Muscle of leg (tissue), 16 donors: ENCODE measurements around the gene WIPF2. TPM values are rescaled to one million over a fixed set of nuclear protein-coding genes. Genes with fewer than 3 reads are reported as not detected.
A peak's percentile ranks its signal among the peaks of the same experiment; 100 is the strongest.

Source experiments
- DNase-seq: peaks from one replicate; pipeline ENCODE4 v3.0.0; 2013
- H3K27ac ChIP-seq: one replicate; pipeline ENCODE4 v1.5.1; 2013; ENCODE audit warnings: mild to moderate bottlenecking, low read length, control low read depth
- H3K27me3 ChIP-seq: one replicate; pipeline ENCODE4 v1.6.1; 2013; ENCODE audit warnings: low read length; ENCODE audit not compliant: control insufficient read depth, insufficient read depth
- H3K36me3 ChIP-seq: one replicate; pipeline ENCODE4 v1.6.1; 2013; ENCODE audit warnings: low read length; ENCODE audit not compliant: control insufficient read depth, insufficient read depth
- H3K4me1 ChIP-seq: one replicate; pipeline ENCODE4 v1.6.1; 2013; ENCODE audit warnings: low read length; ENCODE audit not compliant: control insufficient read depth, insufficient read depth
- H3K4me3 ChIP-seq: one replicate; pipeline ENCODE4 v1.5.1; 2013; ENCODE audit warnings: low read length, control low read depth
- H3K9me3 ChIP-seq: replicated peaks from 2 replicates; pipeline ENCODE4 v1.6.1; 2013; ENCODE audit warnings: low read depth, low read length; ENCODE audit not compliant: control insufficient read depth
- WGBS: methylation state at CpG from one replicate; pipeline ENCODE4 v1.1.5; 2013; ENCODE audit warnings: missing lambda C conversion rate; ENCODE audit not compliant: insufficient coverage; 5-methylcytosine and 5-hydroxymethylcytosine counted together
- long read RNA-seq, 11 donors: transcript quantifications; one replicate each; lab custom pipeline, GENCODE V29; 2026
- polyA plus RNA-seq, 8 donors: library from polyadenylated mRNA; unstranded; fragments of 120-200 nt; gene quantifications; one replicate each; pipeline versions ENCODE4 v1.2.1 to v1.2.3, GENCODE V29; 2013; ENCODE audit warnings: inconsistent platforms in 1 of 8, low replicate concordance in 1 of 8; ENCODE audit not compliant: insufficient read length in 8 of 8, insufficient read depth in 1 of 8
- total RNA-seq: library from RNA; stranded (reverse); fragments of 120-200 nt; gene quantifications from one replicate; pipeline ENCODE4 v1.2.4, GENCODE V29; 2013

WIPF2 gene, protein sequence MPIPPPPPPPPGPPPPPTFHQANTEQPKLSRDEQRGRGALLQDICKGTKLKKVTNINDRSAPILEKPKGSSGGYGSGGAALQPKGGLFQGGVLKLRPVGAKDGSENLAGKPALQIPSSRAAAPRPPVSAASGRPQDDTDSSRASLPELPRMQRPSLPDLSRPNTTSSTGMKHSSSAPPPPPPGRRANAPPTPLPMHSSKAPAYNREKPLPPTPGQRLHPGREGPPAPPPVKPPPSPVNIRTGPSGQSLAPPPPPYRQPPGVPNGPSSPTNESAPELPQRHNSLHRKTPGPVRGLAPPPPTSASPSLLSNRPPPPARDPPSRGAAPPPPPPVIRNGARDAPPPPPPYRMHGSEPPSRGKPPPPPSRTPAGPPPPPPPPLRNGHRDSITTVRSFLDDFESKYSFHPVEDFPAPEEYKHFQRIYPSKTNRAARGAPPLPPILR
- 4.6 TPM for total RNA-seq
- polyA plus RNA-seq, result 10 to 100 TPM; 11.0 to 18.0 (median 14.6) TPM
- long read RNA-seq, donor 1, result 0 reads
- long read RNA-seq, donor 2, result 0 reads
- long read RNA-seq, donor 3, full-length matches to known transcripts, result 3 of 3 reads
- long read RNA-seq, donor 3, partial matches to known transcripts, result 0 of 3 reads
- long read RNA-seq, donor 3, other reads (novel, unspliced or antisense), result 0 of 3 reads
- long read RNA-seq, donor 4, partial matches to known transcripts, result 0 of 2 reads
- long read RNA-seq, donor 4, other reads (novel, unspliced or antisense), result 0 of 2 reads
- long read RNA-seq, donor 5, full-length matches to known transcripts, result 7 of 15 reads
- long read RNA-seq, donor 5, partial matches to known transcripts, result 8 of 15 reads
- long read RNA-seq, donor 5, other reads (novel, unspliced or antisense), result 0 of 15 reads
- long read RNA-seq, donor 6, full-length matches to known transcripts, result 4 of 4 reads
- long read RNA-seq, donor 6, partial matches to known transcripts, result 0 of 4 reads
- long read RNA-seq, donor 6, other reads (novel, unspliced or antisense), result 0 of 4 reads
- long read RNA-seq, donor 7, full-length matches to known transcripts, result 4 of 4 reads
- long read RNA-seq, donor 7, partial matches to known transcripts, result 0 of 4 reads
- long read RNA-seq, donor 7, other reads (novel, unspliced or antisense), result 0 of 4 reads
- long read RNA-seq, donor 8, partial matches to known transcripts, result 0 of 2 reads
- long read RNA-seq, donor 8, other reads (novel, unspliced or antisense), result 0 of 2 reads
- long read RNA-seq, donor 9, transcript WIPF2-205 (3 exons, 554 nt), result major isoform, 5 of 6 reads
- long read RNA-seq, donor 9, partial matches to known transcripts, result 0 of 6 reads
- long read RNA-seq, donor 9, other reads (novel, unspliced or antisense), result 0 of 6 reads
- long read RNA-seq, donor 10, transcript WIPF2-205 (3 exons, 554 nt), result major isoform, 5 of 5 reads
- long read RNA-seq, donor 10, partial matches to known transcripts, result 0 of 5 reads
- long read RNA-seq, donor 10, other reads (novel, unspliced or antisense), result 0 of 5 reads
- long read RNA-seq, donor 11, partial matches to known transcripts, result 0 of 2 reads
- long read RNA-seq, donor 11, other reads (novel, unspliced or antisense), result 0 of 2 reads

DNA sequence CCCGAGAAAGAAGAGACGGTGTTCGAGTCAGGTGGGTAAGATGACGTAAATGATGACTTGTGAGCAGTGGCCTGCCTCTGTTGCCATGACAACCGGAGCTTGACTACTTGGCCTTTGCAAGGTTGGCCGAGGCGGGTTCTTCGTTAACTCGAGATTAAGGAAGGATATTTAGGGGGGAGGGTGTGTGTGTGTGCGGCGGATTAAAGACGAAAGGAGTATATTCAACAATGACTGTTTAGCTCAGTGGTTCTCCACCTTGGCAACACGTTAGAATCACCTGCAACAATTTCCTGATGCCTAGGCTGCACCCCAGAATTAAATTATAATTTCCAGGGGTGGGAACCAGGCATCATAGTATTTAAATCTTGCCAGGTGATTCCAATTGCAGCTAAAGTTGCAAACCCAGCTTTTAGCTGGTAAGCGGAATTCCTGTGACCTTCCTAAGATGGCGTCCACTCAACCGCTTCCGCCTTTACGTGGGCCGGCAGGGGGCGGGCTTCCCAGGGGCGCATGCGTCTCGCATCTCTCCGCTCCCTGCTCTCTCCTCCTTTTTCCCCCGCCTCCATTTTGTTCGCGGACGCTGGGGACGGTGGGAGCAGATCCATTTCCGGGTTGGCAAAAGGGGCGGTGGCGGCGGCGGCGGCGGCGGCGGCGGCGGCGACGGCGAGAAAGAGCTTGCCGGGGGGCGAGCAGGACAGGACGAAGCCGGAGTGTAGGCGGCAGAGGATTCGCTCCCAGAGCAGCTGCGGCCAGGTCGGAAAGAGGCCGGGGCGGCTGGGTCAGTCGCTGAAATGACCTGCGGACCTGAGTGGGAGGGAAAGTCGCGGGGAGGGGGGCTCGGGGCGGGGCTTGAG, at the start of gene WIPF2:
WIPF2 (plus strand) TSS at position 565 of the 854 bp plus-strand sequence. CDS start 37,156 bp downstream, outside the sequence.
- under 1% methylated on average over 47 of the region's 59 CpGs for WGBS
- Histone ChIP-seq H3K36me3 (peaks cover 3% of the 10 kb centered on the region), H3K27me3 (no peaks in the 10 kb centered on the region), H3K4me1 (peaks cover 11% of the 10 kb centered on the region), H3K4me3 (peak within 1 kb of the TSS; percentile 72), H3K9me3 (no peaks in the 10 kb centered on the region), H3K27ac (peak within 1 kb of the TSS; percentile 96)
- peak; percentile 99 for DNase-seq

DNA sequence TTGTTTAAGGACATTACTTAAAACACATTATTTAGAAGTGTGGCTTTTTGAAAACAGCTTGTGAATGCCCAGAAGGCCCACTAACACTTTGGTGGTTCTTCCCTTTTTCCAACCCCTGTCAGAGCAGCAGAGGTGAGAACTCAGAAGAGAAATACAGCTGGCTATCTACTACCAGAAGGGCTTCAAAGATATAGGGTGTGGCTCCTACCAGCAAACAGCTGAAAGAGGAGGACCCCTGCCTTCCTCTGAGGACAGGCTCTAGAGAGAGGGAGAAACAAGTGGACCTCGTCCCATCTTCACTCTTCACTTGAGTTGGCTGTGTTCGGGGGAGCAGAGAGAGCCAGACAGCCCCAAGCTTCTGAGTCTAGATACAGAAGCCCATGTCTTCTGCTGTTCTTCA, 48.8 kb upstream of the WIPF2 start:
- H3K4me1 ChIP-seq, result no peaks in the 10 kb centered on the region
- DNase-seq, result no peak
- H3K27me3 ChIP-seq, result no peaks in the 10 kb centered on the region
- WGBS, result 83% methylated on average over 1 of the region's 2 CpGs
- H3K27ac ChIP-seq, result no peak overlapping the region
- H3K9me3 ChIP-seq, result no peaks in the 10 kb centered on the region
- H3K36me3 ChIP-seq, result peaks cover 70% of the 10 kb centered on the region
- H3K4me3 ChIP-seq, result no peak overlapping the region

DNA sequence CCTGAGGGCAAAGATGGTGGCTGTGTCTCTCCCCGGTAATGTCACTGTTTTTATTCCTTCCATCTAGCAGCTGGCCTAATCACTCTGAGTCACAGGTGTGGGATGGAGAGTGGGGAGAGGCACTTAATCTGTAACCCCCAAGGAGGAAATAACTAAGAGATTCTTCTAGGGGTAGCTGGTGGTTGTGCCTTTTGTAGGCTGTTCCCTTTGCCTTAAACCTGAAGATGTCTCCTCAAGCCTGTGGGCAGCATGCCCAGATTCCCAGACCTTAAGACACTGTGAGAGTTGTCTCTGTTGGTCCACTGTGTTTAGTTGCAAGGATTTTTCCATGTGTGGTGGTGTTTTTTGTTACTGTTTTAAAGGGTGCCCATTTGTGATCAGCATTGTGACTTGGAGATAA, 47.4 kb upstream of the WIPF2 start:
- no peak for DNase-seq
- H3K9me3 ChIP-seq, result no peaks in the 10 kb centered on the region
- H3K36me3 ChIP-seq, result peaks cover 82% of the 10 kb centered on the region
- no peaks in the 10 kb centered on the region for H3K27me3 ChIP-seq
- H3K4me1 ChIP-seq, result peaks cover 3% of the 10 kb centered on the region
- WGBS, result no CpG with 5 or more reads among the region's 1 CpG
- no peak overlapping the region for H3K27ac ChIP-seq
- H3K4me3 ChIP-seq, result no peak overlapping the region

DNA sequence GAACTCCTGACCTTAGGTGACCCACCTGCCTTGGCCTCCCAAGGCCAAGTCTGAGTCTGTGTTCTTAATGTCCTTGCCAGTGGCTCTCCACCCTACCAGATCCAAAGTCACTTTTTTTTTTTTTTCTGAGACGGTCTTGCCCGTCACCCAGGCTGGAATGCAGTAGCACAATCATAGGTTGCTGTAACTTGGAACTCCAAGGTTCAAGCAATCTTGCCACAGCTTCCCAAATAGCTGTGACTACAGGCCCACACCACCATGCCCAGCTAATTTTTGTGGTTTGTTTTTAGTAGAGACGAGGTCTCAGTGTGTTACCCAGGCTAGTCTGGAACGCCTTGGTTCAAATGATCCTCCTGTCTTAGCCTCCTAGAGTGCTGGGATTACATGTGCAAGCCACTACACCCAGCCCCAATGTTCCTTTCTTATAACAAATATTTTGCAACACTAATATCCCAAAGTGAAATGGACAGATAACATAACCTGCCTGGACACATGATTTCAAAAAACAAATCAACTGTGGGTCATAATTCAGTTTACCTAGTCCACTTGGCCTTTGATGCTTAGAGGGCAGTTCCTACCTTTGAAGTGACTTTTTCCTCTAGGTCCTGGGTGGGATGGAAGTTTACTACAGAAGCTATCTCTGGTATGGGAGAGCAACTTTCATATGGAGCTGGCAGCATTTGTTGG, 45.9 kb upstream of the WIPF2 start:
- no peak overlapping the region for H3K27ac ChIP-seq
- peaks cover 71% of the 10 kb centered on the region for H3K36me3 ChIP-seq
- no peak overlapping the region for H3K4me3 ChIP-seq
- 80% methylated on average over 1 of the region's 4 CpGs for WGBS
- no peaks in the 10 kb centered on the region for H3K27me3 ChIP-seq
- H3K9me3 ChIP-seq, result no peaks in the 10 kb centered on the region
- peaks cover 14% of the 10 kb centered on the region for H3K4me1 ChIP-seq
- no peak for DNase-seq

DNA sequence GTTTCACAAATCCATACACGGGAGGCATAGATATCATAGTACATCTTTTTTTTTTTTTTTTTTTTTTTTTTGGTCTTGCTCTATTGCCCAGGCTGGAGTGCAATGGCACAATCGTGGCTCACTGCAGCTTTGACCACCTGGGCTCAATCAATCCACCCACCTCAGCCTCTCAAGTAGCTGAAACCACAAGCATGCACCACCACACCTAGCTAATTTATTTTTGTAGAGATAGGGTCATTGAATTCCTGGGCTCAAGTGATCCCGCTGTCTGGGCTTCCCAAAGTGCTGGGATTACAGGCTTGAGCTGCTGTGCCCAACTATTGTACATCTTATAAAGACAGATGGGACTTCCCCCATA, 45.3 kb upstream of the WIPF2 start:
- 100% methylated on average over 1 of the region's 3 CpGs for WGBS
- peaks cover 65% of the 10 kb centered on the region for H3K36me3 ChIP-seq
- no peak for DNase-seq

DNA sequence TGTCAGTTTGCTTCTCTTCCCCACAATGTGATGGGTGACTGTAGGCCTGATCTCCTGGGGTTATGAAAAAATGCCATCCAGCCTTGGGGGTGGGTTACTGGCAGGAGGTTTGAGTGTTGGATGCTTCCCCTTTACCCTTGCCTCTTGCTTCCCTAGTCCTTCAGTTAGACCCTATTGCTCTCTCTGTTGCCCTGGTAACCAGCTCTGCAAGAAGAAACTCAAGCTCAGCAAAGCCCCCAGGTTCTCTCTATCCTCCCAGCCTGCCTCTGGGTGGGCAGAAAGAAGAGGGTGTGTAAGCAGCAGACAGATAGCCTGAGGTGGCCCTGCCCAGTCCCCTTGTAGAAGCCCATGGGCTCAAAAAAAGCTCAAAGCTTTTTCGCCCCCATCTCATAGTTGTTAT, 44.6 kb upstream of the WIPF2 start:
- Histone ChIP-seq H3K27ac (no peak overlapping the region), H3K9me3 (no peaks in the 10 kb centered on the region), H3K4me1 (peaks cover 18% of the 10 kb centered on the region), H3K36me3 (peaks cover 58% of the 10 kb centered on the region), H3K4me3 (no peak overlapping the region), H3K27me3 (no peaks in the 10 kb centered on the region)
- 92% methylated on average over 1 of the region's 1 CpG for WGBS
- no peak for DNase-seq

More for the DNA sequence above, 45.3 kb upstream of the WIPF2 start:
- peaks cover 18% of the 10 kb centered on the region for H3K4me1 ChIP-seq
- no peak overlapping the region for H3K4me3 ChIP-seq
- no peaks in the 10 kb centered on the region for H3K9me3 ChIP-seq
- H3K27ac ChIP-seq, result no peak overlapping the region
- H3K27me3 ChIP-seq, result no peaks in the 10 kb centered on the region

DNA sequence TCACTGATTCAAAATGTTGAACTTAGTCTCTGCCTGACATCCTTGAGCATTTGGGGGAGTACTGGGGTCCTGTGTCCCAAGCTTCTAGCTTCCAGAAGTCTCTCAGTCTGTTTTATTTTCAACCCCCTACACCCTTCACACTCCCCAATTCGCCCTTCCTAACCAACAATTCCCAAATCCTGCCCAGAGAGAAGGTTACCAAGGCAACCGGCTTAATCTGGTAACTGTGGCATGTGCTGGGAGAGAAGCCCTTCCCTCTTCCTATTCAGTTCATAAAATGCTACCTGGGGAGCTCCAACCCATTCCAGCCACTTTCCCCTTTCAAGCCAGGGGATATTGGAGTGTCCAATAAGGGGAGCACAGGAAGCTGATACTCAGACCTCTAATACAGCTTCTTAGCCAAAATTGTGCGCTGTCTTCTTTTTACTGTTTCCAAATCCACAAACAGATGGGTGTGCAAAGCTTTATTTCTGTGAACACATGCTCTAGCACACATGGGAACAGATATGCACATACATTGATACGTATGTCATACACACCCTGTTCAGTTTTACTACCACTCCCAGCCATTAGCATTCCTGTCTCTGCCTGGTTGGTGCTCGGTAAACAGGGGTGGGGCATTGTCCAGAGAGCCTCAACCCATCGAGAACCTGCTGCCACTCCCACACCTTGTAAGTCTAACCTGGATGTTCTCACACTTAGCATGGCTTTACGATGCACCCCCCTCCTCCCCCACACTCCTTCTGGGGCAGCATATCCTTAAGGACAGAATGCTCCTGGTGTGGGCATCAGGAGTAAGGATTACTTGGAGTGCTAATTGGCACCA, 43.0 kb upstream of the WIPF2 start:
- WGBS, result 87% methylated on average over 3 of the region's 7 CpGs
- no peak for DNase-seq
- peaks cover 23% of the 10 kb centered on the region for H3K4me1 ChIP-seq
- H3K27ac ChIP-seq, result no peak overlapping the region
- peaks cover 43% of the 10 kb centered on the region for H3K36me3 ChIP-seq
- no peaks in the 10 kb centered on the region for H3K9me3 ChIP-seq
- no peaks in the 10 kb centered on the region for H3K27me3 ChIP-seq
- no peak overlapping the region for H3K4me3 ChIP-seq

DNA sequence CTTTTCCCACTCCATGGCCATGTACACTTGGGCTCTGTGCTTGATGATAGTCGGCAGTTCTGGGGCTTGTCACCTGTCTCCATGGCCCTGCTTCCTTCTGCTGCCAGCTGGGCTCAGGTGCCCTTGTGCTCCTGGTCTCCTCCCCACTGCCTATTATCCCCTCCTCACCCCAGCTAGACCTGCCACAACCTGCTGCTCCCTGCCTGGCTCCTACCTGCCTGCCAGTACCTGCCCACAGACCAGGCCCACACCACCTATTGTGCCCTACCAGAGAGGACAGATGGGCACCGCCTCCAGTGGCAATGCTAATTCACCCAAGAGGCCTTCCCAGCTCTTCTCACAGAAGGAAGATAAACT, 42.4 kb upstream of the WIPF2 start:
- Histone ChIP-seq H3K9me3 (no peaks in the 10 kb centered on the region), H3K4me1 (peaks cover 29% of the 10 kb centered on the region), H3K27ac (no peak overlapping the region), H3K36me3 (peaks cover 37% of the 10 kb centered on the region), H3K4me3 (no peak overlapping the region), H3K27me3 (no peaks in the 10 kb centered on the region)
- WGBS, result 60% methylated on average over 1 of the region's 2 CpGs
- DNase-seq, result no peak
